ENCODE data around the gene AFG3L2.
"Not testable (repeated sequence)": the region's sequence is repeated elsewhere in the genome, so short reads cannot be mapped to it uniquely, and the experiment has no call there.

Gene AFG3L2

DNA sequence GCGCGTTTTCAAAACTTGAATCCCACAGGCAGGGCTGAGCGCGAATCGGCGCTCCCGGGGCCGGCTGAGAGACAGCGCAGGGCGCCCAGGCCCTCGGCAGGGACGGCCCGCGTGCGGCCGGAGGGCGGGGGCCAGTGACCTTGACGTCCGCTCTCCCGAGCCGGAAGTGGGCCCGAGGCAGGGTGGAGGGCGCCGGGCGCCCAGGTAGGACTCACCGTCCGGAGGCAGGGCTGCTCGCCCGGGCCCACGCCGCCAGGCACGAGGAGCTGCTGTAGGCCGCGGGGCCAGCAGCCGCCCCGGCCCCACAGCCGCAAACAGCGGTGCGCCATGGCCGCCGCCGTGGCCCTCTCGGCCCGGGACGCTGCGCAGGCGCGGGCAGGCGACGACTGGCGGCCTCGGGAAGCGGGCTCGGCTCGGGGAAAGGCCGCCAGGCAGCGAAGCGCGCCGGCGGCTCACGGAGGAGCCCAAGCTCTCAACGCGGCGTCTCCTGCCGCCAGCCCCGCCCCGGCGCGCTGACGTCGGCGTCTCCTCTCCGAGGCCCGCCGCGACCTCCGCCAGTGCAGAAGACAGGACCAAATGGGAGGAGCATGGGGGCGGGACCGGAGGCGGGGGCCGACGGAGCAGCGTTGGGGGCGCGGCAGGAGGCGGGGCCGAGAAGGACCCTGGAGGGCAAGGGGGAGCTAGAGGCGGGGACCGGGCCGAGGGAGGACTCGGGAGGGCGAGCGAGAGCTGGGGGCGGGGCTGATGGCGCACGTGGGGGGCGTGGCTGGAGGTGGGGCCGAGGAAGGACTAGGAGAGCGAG, at the start of gene AFG3L2:
Gene AFG3L2, minus strand, starts transcription at position 474 of the 802 bp plus-strand sequence. Its CDS starts 145 bp downstream, at position 329.
- DNase-seq (ENCODE audit: low read depth in 1 of 2, low spot score in 1 of 2) = peak; percentile 100

GRCh38 chr18:12424252-12424651, 47.2 kb upstream of the AFG3L2 start:
- DNase-seq (ENCODE audit: low read depth in 1 of 2, low spot score in 1 of 2) = no peak

DNA sequence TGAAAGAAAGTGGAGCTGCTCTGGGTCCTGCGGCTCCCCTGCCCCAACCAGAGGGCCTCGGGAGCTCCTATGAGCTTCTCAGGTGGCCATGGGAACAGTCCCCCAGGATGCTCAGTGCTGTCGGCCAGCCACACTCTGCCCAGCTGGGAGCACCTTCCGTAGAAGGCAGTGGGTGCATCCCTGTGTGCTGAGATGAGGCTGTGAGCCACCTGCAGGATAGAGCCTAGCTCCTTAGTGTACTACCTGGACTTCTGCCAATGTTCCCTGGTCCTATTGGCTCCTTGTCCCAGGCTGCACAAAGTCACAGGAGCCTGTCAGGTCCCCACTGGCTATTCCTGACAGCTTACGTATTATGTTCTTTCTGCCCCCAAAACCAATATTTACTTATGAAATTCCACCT, 46.8 kb upstream of the AFG3L2 start:
- no peak for DNase-seq (ENCODE audit: low read depth in 1 of 2, low spot score in 1 of 2)

GRCh38 chr18:12423393-12423792, 46.4 kb upstream of the AFG3L2 start:
- DNase-seq (ENCODE audit: low read depth in 1 of 2, low spot score in 1 of 2) = no peak

DNA sequence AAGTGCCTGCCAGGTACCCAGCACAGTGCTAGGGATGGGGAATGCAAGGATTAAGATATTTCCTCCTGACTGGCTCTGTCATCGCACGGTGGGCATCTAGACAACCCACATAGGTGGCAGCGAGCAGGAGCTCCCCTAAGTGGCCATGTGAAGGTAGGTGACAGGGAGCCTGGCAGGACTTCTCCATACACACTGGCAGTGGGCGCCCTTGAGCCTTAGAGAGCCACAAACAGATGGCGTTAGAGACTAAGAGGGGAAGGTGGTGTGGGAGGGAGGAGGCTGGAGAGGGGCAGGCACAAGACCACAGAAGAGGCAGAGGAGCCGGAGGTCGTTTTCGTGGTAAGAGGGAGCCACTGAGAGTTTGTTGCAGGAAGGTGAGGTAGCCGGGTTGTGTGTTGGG, 45.9 kb upstream of the AFG3L2 start:
- DNase-seq (ENCODE audit: low read depth in 1 of 2, low spot score in 1 of 2) = no peak

- DNase-seq (ENCODE audit: low read depth in 1 of 2, low spot score in 1 of 2) = no peak
Observed at GRCh38 chr18:12421732-12422131, 44.7 kb upstream of the AFG3L2 start.

DNA sequence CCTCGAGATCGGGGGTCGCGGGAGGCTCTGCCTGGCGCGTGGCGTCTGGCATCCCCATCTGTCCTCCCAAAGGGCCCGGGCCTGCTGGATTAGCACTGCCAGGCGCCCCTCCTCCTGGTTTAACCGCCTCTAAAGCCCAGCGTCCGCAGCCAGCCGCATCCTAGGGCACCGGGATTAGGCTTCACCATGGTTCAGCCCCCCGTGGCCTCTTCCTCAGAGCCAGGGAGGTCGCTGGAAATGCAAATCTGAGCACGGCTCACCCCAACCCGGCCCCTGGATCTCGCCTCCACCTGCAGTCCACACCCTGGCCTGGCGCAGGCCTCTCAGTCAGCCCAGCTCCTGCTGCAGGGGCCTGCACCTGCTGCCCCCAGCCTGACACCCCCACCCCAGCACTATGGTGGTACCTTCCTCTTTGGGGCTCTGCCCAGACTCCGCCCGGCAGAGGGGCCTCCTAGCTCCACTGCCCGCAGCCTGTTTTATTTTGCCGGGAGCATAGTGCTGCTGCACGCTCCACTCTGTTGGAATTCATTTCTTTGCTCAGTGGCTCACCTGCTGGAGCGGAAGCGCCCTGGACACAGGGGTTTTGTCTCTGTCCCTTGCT, 43.9 kb upstream of the AFG3L2 start:
- no peak for DNase-seq (ENCODE audit: low read depth in 1 of 2, low spot score in 1 of 2)

GRCh38 chr18:12417687-12418086, 40.7 kb upstream of the AFG3L2 start:
- DNase-seq (ENCODE audit: low read depth in 1 of 2, low spot score in 1 of 2) = no peak

- DNase-seq (ENCODE audit: low read depth in 1 of 2, low spot score in 1 of 2) = no peak
Observed at GRCh38 chr18:12416098-12416729, 39.2 kb upstream of the AFG3L2 start.

DNA sequence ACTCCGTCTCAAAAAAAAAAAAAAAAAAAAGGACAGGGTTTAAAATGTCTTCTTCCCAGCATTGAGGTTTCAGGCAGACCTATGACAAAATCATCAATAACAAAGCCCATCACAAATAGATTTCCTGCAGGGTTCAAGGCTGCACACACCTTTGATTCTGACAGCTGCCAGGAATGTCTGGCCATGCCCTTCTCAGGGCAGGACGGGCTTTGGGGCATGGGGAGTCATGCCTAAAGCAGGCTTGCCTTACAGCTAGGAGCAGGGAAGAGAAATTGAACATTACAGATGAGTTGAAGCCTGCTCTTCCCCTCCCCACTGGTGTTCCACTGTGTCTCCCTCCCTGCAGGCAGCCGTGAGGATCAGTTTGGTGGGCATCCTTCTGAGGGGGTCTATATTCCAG, 34.4 kb upstream of the AFG3L2 start:
- no peak for DNase-seq (ENCODE audit: low read depth in 1 of 2, low spot score in 1 of 2)

GRCh38 chr18:12410747-12411146, 33.7 kb upstream of the AFG3L2 start:
- not testable (repeated sequence) for DNase-seq (ENCODE audit: low read depth in 1 of 2, low spot score in 1 of 2)

- DNase-seq (ENCODE audit: low read depth in 1 of 2, low spot score in 1 of 2) = no peak
Observed at GRCh38 chr18:12410081-12410481, 33.1 kb upstream of the AFG3L2 start.

GRCh38 chr18:12409469-12409868, 32.4 kb upstream of the AFG3L2 start:
- no peak for DNase-seq (ENCODE audit: low read depth in 1 of 2, low spot score in 1 of 2)

DNA sequence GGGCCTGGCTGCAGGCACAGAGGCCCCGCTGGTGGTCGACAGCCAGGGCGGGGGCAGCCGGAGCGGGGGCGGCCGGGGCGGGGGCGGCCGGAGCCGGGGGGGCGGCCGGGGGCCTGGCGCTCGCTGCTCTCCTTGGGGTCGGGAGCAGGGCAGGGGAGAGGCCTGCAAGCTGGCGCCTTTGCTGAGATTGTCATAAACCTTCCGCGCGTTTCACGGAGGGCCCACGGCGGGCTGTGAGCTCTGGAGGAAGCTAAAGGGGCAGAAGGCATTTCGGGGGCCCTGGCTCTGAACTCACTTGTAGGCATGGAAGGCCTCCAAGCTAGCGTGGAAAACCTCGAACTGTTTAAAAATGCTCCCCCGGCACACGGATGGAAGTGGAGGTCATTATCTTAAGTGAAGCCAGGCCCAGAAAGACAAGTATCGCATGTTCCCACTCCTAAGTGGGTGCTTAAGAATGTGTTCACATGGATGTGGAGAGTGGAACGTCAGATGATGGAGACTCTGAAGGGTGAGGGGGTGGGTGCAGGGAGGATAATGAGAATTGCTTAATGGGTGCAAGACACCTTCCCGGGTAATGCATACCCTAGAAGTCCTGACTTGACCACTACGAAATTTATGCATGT, 31.3 kb upstream of the AFG3L2 start:
- peak in 1 of 2 donors; percentile 7 for DNase-seq (ENCODE audit: low read depth in 1 of 2, low spot score in 1 of 2)

DNA sequence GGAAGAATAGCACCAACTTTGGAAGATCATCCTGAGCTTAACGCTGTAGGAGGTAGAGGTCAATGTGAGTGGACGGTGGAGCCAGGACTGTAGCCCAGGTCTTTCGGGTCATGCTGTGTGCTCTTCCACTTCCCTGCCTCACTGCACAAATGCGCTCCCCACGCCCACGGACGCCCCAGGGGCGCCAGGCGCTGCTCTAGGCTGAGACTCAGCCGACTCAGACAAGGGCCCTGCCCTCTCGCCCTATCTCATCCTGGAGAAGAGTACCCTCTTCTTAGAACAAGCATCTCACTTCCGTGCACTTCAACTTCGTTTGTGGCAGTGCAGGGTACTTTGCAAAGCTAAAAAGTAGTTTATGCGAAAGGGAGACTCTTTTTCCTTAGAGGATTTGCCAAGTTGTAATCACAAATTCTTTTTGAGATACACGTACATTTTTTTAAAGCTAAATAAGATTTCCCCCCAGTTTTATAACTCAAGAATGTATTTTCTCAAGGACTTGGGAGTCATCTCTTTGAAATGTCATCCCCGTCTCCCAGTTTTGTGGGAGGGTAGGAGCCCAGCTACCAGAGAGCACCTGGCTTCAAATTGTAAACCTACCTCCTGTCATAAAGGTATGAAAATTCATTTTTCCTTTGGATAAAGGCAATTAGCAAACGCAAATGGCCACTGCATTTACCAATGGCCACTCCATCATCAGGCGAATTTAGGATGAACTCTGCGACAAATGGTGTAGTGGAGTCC, 29.5 kb upstream of the AFG3L2 start:
- DNase-seq (ENCODE audit: low read depth in 1 of 2, low spot score in 1 of 2) = no peak

DNA sequence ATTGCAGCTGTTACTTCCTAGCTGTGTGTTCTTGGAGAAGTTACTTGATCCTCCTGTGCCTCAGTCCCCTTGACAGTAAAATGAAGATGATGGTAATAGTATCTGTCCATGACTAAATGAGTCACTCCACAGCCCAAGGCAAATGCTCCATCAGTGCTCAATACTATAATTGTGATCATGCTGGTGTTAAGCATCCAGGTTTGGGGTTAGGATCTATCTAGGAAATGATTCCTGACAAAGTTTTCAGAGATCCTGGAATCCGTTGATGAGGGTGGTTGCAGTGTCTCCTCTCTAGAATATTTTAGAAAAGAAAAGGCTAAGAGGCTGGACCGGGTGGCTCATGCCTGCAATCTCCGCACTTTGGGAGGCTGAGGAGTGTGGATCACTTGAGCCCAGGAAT, 28.0 kb upstream of the AFG3L2 start:
- DNase-seq (ENCODE audit: low read depth in 1 of 2, low spot score in 1 of 2) = no peak

DNA sequence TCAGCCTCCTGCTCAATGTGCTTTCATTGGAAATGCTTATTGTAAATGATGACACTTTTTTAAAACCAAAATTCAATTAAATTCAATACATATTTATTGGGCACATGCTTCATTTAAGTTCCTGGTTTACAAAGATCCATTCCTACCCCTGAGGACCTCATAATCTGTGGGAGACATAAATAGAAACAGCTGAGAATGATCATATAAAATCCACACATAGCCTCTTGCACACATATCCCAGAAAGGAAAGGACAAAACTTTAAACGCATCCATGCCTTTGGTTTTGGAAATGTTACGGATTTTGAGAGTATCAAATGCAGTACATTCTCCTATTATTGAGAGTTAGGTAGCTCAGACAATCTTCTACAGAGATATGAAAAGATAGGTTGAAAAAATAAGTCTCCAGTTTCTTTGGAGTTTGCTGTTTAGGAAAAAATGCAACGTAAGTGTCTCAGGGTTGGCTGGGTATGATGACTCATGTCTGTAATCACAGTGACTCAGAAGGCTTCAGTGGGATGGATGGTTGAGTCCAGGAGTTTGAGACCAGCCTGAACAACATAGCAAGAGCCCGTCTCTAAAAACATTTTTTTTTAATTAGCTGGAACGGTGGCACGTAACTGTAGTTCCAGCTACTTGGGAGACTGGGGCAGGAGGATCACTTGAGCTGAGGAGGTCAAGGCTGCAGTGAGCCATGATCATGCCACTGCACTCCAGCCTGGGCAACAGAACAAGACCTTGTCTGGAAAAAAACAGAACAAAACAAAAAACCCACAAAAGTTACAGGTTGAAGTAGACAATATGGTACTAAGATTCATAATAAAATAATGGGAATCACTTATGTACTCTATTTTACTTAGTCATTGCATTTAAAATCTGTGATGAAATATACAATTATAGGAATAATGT, 26.8 kb upstream of the AFG3L2 start:
- no peak for DNase-seq (ENCODE audit: low read depth in 1 of 2, low spot score in 1 of 2)

DNA sequence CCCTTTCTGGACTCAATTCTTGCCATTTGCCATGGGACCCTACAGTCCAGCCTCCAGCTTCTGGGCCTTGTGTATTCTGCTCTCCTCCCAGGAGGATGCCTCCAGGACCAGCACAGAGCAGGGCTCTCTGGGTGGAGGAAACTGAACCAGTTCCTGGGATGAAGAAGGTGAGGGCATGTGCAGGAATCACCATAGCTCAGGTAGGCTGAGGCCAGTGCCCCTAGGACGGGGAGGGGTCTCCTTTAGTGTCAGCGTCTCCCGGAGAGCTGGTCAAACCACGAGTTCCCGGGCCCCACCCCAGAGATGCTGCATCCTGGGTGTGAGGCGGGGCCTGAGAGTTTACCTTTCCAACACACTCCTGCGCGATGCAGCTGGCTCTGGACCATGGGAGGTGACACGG, 24.9 kb upstream of the AFG3L2 start:
- no peak for DNase-seq (ENCODE audit: low read depth in 1 of 2, low spot score in 1 of 2)

DNA sequence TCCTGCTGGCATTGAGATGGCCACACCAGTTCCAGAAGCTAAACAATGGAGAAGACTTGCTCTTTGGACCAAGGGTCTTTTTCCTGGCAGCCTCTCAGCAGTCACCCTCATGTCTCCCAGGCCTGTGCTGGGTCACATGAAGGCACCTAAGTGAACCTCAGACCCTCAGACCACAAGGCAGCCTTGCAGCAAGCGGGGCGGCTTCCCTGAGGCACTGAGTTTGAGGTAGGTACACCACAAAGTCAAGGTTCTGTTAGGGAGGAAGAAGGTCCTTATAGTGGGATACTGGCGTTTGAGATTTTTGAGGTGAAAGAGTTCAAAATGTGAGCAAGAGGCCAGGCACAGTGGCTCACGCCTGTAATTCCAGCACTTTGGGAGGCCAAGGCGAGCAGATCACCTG, 22.2 kb upstream of the AFG3L2 start:
- no peak for DNase-seq (ENCODE audit: low read depth in 1 of 2, low spot score in 1 of 2)

DNA sequence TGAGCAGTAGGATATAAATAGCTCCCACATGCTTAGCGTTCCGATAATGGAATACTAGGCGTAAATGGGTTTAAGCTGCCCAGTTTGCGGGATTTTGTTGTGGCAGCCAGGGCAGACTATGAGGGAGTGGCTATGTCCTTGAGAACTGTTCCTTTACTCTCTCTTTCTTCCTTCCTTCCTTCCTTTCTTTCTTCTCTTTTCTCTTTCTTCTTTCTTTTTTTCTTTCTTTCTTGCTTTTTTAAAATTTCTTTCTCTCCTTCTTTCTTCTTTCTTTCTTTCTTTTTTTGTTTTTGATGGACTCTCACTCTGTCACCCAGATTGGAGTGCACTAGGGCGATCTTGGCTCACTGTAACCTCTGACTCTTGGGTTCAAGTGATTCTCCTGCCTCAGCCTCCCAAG, 21.6 kb upstream of the AFG3L2 start:
- no peak for DNase-seq (ENCODE audit: low read depth in 1 of 2, low spot score in 1 of 2)
